Measurements from ENCODE around the gene PDCD10. TPM values are rescaled to one million over a fixed set of nuclear protein-coding genes. Genes with fewer than 3 reads are reported as not detected.

The PDCD10 gene
- 43.5 and 50.2 TPM in 2 replicates for total RNA-seq

GRCh38 chr3:167734498-167735232 lies at the start of gene PDCD10:
TSS of gene PDCD10 (minus strand) at chr3:167734892. CDS start at chr3:167720157, 14,735 bp downstream.

GRCh38 chr3:167735233-167736138 lies 794 bp upstream of the PDCD10 start, which contains the start of gene SERPINI1:
TSS of gene SERPINI1 (plus strand) at chr3:167735721. CDS start at chr3:167789129, 53,408 bp downstream.

GRCh38 chr3:167653760-167654159 lies 80.9 kb downstream of the PDCD10 start, which contains the start of gene WDR49:
TSS of gene WDR49 (minus strand) at chr3:167653942. CDS start at chr3:167653425, 517 bp downstream.

Other genes starting within 250 kb of the PDCD10 start
- gene WDR49, start 81.0 kb downstream of the PDCD10 start, total RNA-seq = not detected in 2 replicates
- gene SERPINI1, start 829 bp upstream of the PDCD10 start, total RNA-seq = 0.89 and 0.98 TPM in 2 replicates